Superior temporal gyrus (tissue), 1 donor: ENCODE data around the gene STAC.
"Not testable (repeated sequence)": the region's sequence is repeated elsewhere in the genome, so short reads cannot be mapped to it uniquely, and the experiment has no call there.

Experiments used
- DNase-seq: peaks from one replicate; pipeline ENCODE4 v3.0.0-alpha.2; 2016; ENCODE audit errors: extremely low spot score

STAC gene

DNA sequence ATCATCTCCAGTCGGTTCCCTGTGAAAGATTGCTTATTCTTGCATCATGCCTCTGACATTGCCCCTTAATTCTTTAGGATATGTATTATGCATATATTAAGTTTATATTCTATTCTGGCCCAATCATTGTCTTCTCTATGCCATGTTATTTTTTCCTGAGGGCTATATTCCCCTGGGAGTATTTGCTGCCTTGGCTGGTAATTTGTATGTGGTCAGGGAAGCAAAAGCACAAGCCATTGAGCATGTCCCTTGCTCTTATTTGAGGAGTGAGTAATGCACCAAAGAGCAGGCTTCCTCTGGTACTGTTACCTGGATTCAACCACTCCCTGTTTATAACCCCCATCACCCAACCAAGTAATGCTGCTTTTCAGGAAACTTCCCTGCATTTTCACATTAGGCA, 36.3 kb downstream of the STAC start:
- DNase-seq, result no peak

DNA sequence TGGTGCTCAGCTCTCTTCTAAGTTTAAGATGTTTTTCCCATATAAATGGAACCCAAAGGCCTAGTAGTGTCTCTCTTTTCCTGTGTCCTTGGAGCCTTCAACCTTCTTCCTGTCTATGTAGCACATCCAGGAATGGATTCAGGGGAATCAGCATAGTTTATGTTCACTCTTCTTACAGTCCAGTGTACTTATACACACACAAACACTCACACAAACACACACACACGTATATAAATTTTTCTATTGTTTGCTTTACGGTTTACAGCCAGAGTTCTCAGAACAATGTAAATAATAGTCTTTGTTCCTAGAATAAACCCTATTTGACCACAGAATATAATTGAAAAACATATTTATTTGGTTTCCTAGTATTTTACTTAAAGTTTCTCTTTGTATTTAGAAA, 36.9 kb downstream of the STAC start:
- DNase-seq, result no peak

DNA sequence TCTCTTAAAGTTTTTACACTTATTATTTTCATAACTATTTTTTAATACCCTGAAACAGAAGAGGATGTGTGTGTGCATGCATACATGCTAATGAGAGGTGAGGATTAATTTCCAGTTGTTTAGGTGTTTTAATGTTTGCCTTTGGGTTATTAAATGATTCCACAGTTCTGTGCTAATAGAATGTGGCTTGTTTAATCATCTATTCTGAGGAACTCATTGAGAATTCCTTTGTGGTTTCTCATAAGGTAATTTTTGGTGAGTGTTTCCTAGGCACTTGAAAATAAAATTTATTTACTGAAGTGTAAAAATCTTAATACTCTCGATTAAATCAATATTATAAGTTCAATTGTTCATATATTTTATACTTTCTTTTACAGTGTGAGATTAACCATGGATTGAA, 38.0 kb downstream of the STAC start:
- no peak for DNase-seq

DNA sequence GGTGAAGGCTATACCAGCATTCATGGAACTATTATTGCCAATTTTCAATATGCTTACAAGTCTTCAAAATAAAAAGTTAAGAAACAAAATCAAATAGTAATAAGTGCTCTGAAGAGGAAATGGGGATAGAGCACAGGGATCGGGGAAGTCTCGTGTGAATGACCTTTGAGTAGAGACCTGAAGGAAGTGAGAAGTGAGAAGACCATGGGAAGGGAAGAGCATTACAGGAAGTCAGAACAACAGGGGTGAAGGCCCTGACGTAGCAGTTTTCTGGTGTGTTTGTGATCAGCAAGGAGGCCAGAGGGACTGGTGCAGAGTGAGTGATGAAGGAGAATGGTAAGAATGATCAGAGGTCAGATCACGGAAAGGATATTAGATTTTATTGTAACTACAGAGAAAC, 48.1 kb downstream of the STAC start:
- DNase-seq, result no peak

DNA sequence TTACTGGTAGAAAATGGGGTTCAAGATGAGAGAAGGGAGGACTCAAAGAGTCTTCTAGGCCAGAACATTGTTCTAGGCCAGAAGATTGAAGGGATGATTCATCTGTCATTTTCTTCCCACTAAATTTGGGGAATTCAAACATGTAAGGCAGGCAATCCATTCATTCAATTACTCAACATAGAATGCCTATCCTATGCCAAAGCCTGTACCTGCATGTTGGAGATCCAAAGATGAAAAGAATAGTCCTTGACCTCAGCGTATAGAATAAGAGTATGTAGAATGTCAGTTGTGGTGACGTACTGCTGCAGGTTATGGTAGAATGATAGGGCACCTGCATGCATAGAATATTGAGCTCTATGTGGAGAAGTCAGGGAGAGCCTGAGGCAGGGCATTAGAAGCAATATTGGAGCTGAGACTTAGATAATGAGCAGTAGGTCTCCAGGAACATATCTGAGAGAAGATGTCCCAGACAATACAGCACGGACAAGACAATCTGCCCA, 49.7 kb downstream of the STAC start:
- no peak for DNase-seq

DNA sequence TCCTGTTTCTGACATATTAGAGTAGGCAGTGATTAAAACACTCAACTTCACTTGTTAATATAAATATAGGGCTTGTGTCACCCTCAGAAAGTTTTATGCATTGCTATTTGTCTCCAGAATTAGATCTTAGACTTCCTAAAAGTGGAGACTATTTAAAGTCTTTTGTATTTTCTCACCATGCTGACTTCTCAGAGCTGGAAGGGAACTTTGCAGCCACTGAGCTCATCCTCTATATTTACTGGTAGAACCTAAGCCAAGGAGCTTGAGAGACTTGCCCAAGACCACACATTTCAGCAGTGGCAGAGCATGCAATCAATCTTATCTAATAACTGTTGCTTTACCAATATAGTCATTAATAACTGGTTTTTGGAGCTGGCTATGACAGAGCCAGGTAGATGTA, 53.2 kb downstream of the STAC start:
- no peak for DNase-seq

DNA sequence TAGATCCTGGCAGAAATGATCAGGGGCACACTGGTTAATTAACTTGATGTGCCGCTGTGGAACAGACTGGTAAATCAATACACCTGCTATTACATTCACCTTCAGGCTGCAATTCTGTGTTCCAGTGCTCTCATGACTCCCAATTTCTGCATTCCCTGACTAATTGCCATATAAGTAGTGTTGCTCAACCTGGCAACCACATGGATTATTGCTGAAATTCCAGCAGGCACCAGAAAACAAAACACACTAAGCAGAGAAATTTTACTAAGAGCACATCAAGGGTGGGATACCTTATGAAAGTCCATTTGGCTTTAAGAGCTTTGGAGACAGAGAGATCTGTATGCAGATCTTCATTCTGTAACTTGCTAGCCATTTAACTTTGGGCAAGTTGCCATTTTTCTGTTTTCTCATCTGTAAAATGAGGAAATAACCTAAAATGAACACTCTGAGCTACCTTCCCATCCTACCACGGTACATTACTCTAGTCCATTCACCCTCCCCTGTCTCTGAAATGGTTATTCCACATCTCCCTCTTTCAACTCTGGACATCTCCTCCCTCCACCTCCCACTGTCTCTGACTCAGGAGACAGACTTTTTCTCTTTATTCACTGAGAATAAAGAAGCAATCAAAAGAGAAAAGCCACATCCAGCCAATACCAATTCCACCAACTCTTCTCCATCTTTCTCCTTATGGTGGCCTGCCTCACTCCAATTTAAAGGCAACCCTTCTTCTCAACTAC, 54.6 kb downstream of the STAC start:
- no peak for DNase-seq

DNA sequence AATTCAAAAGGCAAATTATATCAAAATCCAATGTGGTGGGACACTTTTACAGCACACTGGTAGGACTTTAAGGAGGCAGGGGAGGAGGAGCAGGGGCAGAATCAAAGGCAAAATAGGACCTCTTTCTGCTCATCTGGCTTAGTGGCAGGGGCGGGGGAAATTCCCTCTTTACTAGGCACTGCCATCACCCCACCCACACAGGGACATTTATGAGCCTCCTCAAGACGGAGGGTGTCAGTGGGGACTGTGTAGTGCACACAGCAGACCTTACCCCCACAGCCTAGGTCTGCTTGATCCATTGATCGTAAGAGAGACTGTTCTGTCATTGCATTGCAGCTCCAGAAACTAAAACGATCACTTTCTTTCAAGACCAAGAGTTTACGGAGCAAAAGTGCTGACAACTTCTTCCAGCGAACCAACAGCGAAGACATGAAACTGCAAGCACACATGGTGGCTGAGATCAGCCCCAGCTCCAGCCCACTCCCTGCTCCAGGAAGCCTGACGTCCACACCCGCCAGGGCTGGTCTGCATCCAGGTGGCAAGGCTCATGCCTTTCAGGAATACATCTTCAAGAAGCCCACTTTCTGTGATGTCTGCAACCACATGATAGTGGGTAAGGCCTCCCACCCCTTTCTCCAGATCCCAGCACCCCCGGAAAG, 62.9 kb downstream of the STAC start:
- no peak for DNase-seq

DNA sequence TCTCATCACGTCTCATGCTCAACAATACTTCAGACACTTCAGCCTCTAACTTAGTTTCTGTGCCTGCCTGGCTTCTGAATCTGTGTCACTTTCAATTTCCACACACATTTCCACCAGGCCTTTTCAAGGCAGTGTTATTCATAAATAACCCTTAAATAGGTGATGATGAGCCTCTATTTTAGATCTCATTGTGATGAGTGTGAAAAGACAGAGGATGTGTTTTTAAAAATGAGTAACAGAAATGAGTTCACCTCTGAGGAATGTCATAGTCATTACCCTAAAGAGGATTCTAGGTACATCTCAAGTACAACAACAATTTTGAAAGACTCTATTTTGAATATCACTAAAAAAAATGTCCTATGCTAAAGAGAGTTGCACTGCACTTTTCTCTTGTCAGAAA, 64.6 kb downstream of the STAC start:
- no peak for DNase-seq

DNA sequence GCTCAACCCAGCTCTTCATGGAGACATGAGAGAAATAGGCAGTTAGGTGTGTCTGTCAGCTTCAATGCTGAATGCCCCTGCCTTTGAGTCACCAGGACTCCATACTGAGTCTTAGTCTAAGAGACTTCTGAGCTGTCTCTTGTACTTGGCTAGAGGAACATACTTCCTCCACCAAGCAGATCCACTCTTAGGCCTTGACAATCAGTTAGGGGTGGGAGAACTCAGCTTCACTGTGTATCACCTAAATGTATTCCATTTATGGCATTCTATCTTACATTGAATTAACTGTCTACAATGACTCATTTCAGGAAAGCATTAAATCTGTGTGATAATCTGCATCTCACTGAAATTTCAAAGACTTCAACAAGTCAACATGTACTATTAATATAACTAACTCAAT, 66.0 kb downstream of the STAC start:
- DNase-seq, result no peak

DNA sequence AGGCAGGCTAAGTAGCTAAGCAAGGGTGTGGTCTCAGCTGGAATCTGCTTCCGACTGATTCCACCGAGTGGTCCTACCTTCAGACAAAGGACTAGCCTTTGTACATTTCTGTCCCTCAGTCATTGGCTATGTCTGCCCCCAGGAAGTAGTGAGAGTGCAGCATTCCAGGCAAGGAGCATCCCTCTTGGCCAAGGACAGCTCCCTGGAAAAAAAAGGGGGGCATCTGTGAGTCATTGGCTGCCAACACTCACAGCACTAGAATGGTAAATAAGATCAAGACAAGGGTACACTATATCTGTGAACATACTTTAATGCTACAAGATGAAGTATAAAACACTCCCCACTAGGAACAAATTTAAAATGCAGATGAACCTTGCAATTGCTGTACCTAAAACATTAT, 66.8 kb downstream of the STAC start:
- no peak for DNase-seq

DNA sequence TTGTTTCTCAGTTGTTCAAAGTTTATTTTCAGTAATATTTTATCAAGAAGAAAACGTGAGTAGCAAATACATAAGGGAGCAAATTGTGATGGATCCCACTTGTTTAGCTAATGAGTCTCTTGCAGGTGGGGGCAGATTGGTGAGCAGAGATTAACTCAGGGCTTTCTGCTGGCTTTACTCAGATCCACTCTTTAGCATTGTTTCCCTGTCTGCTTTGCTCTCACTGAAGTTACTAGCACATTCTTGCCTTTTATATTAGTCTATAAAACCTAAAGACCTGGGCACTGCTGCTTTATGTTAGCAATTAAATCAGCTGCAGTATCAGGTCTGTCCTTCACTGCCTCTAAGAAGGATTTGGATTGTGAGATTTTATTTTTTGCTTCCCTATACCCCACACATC, 71.5 kb downstream of the STAC start:
- no peak for DNase-seq

DNA sequence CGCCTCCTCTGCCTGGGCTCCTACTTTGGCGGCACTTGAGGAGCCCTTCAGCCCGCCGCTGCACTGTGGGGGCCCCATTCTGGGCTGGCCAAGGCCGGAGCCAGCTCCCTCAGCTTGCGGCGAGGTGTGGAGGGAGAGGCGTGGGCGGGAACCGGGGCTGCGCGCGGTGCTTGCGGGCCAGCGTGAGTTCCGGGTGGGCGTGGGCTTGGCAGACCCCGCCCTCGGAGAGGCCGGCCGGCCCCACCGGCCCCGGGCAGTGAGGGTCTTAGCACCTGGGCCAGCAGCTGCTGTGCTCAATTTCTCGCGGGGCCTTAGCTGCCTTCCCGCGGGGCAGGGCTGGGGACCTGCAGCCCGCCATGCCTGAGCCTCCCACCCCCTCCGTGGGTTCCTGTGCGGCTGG, 72.9 kb downstream of the STAC start:
- not testable (repeated sequence) for DNase-seq

DNA sequence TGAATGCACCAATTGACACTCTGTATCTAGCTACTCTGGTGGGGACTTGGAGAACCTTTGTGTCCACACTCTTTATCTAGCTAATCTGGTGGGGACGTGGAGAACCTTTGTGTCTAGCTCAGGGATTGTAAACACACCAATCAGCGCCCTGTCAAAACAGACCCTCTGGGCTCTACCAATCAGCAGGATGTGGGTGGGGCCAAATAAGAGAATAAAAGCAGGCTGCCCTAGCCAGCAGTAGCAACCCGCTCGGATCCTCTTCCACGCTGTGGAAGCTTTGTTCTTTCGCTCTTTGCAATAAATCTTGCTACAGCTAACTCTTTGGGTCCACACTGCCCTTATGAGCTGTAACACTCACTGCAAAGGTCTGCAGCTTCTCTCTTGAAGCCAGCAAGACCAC, 73.6 kb downstream of the STAC start:
- DNase-seq, result not testable (repeated sequence)

DNA sequence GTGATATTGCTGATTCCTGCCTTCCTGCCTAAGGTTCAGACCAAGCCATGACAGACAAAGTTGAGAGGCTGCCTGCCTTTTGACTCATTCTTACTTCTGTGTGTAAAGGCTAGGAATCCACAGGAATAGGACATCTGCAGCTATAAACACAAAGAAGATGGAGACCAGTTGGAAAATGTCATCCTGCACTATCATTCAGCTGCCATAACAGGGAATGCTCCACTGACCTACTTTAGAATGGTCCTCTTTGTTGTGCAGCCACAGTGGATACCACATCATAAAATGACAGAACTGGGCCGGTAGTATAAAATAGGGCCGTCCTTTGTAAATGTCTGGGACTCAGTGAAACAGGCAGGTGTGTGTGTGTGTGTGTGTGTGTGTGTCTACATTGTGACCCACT, 75.1 kb downstream of the STAC start:
- no peak for DNase-seq

DNA sequence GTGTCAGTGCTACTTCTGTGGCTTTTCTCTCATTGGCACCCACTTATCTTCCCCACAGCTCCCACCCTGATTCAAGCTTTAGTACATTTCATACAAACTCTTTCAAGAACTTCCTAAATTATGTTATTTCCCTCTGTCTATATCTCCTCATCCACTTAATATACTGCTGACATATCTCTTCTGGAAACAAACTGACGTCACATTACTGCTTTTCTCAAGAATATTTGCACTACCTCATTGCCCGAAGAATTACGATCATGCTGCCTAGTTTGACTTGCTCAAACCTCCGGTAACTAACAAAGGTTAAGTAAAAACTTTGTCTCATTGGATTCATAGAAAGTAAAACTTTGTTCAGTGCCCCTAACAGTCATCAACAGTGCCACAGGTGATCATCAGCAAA, 76.5 kb downstream of the STAC start:
- no peak for DNase-seq

DNA sequence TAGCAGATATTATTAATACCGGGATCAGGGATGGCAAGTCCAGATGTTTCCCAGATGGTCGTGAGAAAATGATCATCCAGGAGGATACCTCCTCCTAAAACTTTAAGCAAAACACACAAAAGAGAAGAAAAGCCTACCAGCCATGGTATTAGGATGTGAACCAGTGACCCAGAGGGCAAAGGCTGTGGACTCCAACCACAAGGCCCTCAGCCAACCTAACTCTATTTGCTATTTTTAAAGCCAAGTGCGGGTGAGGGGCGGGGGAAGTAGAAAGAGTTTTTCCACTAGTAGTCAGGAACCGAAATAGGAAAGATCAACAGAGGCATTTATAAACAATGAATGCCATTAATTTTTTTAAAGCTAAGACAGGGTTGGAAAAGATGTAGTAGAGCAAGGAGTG, 77.4 kb downstream of the STAC start:
- no peak for DNase-seq

DNA sequence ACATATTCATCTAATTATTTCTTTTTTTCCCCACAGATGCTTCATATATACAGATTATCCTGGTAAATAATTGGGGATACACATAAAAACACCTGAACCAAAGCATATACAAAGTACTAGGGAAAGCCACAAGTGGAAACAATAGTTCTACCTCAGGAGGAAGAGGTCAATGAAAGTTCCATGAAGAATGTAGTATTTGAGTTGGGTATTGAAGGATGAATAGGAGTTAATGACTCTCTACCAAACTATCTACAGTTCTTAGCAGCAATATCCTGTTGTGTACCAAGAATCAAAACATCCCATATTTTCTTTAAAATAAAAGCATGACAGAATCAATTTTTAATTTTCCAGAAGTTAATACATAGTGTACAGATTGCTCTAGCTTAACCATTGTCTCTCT, 78.9 kb downstream of the STAC start:
- DNase-seq, result no peak

DNA sequence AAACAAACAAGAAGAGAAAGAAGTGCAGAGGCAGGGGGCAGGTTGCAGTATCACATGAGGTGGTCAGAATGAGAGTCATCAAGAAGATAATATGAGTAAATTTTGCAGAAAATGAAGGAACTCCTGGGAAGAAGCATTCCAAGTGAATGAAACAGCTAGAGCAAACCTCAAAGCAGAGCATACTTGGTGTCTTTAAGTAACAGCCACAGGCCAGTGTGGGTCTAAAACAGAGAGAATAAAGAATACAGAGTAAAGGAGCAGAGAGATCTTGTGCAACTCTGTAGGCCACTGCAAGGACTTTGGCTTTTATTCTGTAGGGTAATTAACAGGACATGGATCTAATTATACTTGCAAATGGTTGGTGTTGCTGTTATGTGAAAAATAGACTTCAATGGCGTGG, 81.3 kb downstream of the STAC start:
- no peak for DNase-seq

DNA sequence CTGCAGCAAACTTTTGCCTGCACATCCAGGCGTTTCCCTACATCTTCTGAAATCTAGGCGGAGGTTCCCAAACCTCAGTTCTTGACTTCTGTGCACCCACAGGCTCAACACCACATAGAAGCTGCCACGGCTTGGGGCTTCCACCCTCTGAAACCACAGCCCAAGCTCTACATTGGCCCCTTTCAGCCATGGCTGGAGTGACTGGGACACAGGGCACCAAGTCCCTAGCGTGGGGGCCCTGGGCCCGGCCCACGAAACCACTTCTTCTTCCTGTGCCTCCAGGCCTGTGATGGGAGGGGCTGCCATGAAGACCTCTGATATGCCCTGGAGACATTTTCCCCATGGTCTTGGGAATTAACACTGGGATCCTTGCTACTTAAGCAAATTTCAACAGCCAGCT, 91.7 kb downstream of the STAC start:
- not testable (repeated sequence) for DNase-seq

DNA sequence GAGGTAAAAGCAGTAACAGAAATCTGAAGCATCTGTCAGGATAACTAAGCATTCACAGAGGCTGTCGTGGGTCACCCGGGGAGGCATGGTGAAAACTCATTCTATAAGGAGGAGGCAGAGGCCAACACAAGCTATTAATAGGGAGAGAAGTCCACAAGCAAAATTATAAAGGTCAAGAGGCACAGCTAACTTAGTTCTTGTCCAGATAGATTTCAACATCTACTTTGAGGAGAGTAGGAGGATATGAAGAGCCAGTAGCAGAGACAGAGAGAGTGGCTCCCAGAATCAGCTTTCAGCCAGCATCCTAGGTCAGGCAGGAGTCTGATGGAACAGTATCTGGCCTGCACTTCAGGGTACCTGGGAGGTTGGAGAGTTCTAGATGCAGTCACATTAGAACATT, 95.3 kb downstream of the STAC start:
- DNase-seq, result no peak

DNA sequence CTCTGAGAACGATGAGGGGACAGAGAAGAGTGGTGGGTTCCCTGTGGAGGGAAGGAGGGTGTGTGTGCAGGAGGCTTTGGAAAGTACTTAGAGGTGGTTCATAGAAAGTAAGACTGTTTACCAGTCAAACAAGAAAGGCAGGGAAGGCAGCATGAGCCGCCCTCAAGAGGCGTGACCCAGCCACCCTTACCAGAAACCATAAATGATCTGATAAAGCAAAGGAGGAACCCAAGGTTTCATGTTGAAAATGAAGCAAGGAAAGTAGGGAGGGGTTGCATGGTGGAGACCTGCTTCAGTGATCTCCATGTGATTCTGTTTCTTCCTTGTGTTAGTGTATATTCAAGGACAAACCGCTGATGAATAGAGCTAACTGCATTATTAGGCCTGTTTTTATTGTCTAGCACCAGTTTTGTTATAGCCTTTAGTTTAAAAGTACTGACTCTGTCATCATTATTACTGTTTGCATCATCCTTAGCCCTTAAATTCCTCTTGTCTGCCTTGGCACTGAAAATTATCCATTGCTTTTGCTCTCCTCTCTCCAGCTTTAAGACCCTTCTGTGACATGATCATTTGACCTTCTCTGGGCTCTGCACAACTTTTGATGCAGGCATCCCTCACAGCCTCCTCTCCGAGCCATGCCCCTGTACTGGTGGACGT, 96.1 kb downstream of the STAC start:
- DNase-seq, result no peak

DNA sequence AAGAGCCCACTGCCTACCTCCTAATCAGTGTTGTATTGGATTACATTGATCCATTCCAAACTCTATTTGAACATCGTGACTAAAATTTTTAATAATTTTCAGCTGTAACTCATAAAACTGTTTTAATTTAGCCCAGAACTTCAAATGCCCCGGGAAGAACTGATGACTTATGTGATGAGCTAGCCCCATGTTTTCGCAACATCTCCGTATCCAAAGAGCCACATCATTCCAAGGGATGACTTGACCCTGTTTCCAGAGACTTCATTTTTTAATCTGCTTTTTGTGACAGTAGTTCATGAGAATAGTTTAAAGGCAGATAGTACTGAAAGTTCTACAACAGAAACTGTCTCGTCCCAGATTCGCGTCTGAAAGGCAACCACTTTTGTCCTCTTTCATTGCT, 97.4 kb downstream of the STAC start:
- DNase-seq, result no peak
